GM12801 (cell line): ENCODE measurements around the gene SLC34A2.

Experiments used
- TF ChIP-seq, protein P1 (sequence below): IDR thresholded peaks from one replicate; pipeline ENCODE4 v1.5.1; 2011; ENCODE audit warnings: control low read depth; ENCODE audit not compliant: insufficient read length; ENCODE audit errors: extremely low read depth

Gene SLC34A2

DNA sequence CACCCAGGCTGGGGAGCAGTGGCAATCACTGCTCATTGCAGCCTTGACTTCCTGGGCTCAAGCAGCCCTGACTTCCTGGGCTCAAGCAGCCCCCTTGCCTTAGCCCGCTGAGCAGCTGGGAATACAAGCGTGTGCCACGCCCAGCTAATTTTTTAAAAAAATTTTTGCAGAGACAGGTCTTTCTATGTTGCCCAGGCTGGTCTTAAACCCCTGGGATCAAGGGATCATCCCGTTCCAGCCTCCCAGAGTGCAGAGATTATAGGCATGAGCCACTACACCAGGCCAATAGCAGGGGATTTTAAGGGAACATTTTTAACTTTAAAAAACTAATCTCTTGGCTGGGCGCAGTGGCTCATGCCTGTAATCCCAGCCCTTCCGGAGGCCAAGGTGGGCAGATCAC, 5.3 kb upstream of the SLC34A2 start:
- TF ChIP-seq, protein P1, sequence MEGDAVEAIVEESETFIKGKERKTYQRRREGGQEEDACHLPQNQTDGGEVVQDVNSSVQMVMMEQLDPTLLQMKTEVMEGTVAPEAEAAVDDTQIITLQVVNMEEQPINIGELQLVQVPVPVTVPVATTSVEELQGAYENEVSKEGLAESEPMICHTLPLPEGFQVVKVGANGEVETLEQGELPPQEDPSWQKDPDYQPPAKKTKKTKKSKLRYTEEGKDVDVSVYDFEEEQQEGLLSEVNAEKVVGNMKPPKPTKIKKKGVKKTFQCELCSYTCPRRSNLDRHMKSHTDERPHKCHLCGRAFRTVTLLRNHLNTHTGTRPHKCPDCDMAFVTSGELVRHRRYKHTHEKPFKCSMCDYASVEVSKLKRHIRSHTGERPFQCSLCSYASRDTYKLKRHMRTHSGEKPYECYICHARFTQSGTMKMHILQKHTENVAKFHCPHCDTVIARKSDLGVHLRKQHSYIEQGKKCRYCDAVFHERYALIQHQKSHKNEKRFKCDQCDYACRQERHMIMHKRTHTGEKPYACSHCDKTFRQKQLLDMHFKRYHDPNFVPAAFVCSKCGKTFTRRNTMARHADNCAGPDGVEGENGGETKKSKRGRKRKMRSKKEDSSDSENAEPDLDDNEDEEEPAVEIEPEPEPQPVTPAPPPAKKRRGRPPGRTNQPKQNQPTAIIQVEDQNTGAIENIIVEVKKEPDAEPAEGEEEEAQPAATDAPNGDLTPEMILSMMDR = no peak

DNA sequence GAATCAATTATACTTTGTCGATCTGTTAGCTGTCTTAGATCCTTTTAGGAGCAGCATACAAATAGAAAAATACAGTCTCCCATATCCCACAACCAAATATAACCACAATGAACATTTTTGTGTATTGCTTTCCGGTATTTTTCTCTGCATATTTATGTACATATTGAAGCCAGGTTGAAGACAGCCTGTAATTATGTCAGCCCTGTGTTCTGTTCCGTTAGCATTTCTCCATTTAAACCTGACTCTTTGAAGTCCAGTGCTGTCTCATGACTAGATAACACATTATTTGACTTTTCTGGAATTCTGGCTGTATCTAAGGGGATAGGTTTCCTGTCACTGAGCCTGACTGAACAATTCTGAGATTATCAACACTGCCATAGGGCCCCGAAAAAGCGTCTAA, 4.0 kb upstream of the SLC34A2 start:
- TF ChIP-seq, protein P1 = no peak

DNA sequence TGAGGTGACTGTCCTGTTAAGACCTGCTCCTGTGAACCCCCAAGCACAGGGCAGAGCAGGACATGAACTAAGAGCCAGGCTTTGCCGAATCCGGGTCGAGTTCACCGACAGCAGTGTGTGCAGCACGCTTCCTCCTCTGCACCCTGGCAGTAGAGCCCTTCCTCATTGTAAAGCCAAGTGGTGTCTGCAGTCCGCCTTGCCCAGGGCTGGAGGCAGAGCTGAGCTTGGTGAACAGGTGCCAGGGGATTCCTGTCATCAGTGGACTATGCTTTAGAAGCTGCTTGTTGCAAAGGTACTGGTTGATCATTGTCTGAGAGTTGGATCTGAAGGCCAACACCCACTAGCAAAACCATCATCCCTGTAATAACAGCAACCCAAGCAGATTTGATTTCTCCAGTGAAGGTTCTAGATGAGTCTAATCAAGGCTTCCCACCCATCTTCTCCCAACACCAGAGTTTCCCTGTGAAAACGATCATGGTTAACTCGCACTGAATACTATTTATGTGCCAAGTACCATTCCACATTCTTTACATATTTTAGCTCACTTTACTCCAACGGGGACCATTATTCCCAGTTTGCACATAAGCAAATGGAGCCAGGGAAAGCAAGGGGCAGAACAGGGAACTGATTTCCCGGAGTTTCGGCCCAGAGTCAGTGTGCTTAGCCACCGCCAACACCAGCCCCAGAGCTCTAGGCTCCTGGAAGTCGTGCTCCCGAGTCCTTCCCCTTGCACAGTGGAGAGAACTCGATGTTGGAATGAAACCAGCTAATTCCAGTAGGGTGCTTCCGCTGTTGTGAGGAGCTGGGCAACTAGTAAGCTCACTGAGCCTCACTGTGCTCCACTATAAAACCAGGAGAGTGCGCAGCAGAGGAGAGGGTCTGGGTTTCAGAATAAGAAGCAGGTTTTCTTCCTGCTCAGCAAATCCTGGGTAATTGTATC, 1.4 kb upstream of the SLC34A2 start:
- TF ChIP-seq, protein P1 = no peak

DNA sequence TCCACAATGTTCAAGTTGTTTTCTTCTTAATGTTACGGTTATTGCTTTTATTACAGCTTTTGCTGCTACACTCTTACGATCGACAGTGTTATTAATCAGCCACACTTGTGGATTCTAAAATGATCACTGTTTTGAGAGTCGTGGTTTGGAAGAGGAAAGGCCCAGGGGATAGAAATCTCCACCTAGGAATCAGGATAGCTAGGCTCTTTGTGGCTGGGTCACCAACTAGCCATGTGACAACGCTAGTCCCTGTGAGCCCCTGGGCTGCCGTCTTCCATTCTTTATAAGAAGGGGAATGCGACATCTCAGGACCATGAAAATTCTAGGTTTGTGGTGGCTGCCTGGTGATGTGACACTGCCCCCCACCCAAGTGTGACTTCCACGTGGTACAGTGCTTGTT, 380 bp downstream of the SLC34A2 start:
- TF ChIP-seq, protein P1 = no peak

DNA sequence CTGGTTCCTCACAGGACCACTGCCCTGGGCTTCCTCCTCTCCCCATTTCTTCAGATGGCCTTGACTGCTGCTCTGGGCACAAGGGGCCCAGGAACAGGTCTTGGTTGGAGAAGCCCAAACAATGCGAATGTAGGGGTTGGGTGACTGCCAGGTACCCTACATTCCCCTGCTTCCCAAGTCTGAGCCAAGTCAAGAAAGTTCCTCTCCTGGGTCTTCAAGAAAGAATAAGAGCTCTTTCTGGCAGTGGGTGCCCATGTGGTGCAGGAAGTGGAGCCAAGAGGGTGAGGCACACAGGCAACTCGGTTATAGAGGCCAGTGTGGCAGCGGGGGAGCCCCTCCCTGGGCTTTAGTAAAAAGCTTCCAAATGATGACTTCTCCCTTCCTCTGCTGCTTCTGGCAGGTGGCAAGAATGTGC, 2.7 kb downstream of the SLC34A2 start:
- TF ChIP-seq, protein P1 = no peak

GRCh38 chr4:25658777-25659176, 3.1 kb downstream of the SLC34A2 start:
- TF ChIP-seq, protein P1 = no peak

DNA sequence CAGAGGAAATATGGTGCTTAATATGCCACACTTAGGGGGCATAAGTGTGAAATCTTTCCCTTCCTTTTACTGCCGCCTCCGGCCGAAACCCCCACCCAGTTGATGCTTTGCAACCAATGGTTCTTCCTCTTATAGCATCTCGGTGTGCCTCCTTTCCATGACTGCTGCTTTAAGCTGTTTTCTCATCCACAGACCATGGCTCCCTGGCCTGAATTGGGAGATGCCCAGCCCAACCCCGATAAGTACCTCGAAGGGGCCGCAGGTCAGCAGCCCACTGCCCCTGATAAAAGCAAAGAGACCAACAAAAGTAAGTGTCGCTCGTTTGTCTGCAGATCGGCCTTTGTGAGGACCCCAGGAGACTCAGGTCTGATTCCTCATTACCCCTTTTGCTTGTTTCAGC, 6.7 kb downstream of the SLC34A2 start:
- TF ChIP-seq, protein P1 = no peak
